DMS 273 (cell line): Measurements from ENCODE around the gene CIC.

Experiments
- DNase-seq: peaks from one replicate; lab custom pipeline; 2025; ENCODE audit not compliant: unreplicated experiment; lab: John Stamatoyannopoulos, UW

CIC gene

DNA sequence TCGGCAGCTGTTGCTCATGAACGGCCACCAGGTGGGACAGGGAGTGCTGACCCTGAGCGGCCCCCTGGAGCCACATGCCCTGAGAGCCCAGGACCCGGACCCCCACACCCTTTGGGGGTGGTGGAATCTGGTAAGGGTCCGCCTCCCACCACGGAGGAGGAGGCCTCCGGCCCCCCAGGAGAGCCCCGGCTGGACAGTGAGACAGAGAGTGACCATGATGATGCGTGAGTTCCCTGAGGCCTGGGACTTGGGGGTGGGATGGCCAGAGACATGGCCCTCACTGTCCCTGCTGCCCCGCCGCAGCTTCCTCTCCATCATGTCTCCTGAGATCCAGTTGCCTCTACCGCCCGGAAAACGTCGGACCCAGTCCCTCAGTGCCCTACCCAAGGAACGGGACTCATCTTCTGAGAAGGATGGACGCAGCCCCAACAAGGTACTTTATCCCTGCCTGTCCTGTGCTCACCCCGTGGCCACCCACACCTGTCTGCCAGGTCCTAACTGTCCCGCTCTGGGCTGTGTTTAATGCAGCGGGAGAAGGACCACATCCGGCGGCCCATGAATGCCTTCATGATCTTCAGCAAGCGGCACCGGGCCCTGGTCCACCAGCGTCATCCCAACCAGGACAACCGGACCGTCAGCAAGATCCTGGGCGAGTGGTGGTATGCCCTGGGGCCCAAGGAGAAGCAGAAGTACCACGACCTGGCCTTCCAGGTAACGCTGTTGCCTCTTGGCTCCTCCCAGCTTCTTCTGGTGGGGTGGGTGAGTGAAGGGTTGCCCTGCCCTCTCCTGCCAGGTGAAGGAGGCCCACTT lies 18.2 kb downstream of the CIC start:
- DNase-seq: no peak

DNA sequence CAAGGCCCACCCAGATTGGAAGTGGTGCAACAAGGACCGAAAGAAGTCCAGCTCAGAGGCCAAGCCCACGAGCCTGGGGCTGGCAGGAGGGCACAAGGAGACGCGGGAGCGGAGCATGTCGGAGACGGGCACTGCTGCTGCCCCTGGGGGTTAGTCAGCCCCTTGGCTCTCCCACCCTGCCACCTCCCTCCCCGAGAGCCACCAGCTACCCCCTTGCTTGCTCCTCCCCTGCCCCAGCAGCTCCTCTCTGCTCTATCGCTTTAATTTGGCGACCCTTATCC lies 18.7 kb downstream of the CIC start:
- DNase-seq: no peak

DNA sequence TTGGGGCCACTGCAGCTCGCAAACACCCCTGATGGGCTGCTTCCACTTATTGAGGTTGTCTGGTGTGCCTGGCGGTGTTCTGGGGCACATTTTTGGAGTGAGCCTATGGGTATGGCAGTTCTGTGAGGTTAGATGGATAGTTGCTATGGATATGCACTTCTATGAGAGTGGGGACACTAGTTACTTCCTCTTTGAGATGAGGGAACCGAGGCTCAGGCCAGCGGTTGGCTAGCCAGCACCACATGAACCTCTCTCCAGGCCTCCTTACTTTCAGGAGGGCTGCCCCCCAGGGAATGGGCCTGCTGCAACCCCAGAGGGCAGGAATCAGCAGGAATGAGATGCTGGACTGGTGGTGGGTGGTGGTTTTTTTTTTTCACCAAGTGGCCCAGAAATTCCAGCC lies 19.3 kb downstream of the CIC start:
- DNase-seq: no peak

DNA sequence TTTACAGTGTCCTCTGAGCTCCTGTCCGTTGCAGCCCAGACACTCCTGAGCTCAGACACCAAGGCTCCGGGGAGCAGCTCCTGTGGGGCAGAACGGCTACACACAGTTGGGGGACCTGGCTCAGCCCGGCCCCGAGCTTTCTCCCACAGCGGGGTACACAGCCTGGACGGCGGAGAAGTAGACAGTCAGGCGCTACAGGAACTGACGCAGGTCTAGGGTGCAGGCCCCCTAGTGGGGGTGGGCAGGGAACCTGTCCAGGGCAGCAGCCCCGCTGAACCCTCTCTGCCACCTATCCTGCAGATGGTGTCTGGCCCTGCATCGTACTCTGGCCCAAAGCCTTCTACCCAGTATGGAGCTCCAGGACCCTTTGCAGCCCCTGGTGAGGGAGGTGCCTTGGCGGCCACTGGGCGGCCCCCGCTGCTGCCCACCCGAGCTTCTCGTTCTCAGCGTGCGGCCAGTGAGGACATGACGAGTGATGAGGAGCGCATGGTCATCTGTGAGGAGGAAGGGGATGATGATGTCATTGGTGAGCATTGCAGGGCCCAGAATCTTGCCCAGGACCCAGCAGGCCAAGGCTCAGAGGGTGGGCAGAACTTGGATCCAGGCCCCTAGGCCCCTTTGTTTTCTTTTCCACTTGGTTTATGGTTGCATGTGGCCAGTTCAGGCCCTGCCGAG lies 20.0 kb downstream of the CIC start:
- DNase-seq: no peak

DNA sequence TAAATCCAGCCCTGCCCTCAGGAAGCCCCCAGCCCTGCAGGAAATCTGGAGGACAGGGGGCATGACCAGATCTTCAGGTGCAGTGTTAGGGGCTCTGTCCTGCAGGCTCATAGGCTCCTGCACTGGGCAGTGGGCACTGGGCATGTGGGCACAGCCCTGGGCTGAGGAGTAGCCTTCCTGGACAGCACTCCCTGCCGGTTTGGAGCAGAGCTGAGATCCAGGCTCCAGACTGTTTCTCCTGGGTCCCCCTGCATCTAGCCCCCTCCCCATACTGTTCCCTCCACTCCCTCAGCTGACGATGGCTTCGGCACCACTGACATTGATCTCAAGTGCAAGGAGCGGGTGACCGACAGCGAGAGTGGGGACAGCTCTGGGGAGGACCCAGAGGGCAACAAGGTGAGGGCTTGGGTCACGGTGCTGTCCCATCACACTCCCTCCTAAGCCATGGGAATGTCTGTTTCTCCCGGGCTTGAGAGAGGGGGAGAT lies 20.5 kb downstream of the CIC start:
- DNase-seq: no peak

DNA sequence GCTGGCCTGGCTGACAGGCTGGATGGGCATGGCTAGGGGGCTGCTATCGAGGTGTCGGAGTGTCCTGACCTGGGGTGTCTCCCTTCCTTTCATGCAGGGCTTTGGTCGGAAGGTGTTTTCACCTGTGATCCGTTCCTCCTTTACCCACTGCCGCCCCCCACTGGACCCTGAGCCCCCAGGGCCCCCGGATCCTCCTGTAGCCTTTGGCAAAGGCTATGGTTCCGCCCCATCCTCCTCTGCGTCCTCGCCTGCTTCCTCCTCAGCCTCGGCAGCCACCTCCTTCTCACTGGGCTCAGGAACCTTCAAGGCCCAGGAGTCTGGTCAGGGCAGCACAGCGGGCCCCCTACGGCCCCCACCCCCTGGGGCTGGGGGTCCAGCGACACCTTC lies 21.1 kb downstream of the CIC start:
- DNase-seq: no peak

DNA sequence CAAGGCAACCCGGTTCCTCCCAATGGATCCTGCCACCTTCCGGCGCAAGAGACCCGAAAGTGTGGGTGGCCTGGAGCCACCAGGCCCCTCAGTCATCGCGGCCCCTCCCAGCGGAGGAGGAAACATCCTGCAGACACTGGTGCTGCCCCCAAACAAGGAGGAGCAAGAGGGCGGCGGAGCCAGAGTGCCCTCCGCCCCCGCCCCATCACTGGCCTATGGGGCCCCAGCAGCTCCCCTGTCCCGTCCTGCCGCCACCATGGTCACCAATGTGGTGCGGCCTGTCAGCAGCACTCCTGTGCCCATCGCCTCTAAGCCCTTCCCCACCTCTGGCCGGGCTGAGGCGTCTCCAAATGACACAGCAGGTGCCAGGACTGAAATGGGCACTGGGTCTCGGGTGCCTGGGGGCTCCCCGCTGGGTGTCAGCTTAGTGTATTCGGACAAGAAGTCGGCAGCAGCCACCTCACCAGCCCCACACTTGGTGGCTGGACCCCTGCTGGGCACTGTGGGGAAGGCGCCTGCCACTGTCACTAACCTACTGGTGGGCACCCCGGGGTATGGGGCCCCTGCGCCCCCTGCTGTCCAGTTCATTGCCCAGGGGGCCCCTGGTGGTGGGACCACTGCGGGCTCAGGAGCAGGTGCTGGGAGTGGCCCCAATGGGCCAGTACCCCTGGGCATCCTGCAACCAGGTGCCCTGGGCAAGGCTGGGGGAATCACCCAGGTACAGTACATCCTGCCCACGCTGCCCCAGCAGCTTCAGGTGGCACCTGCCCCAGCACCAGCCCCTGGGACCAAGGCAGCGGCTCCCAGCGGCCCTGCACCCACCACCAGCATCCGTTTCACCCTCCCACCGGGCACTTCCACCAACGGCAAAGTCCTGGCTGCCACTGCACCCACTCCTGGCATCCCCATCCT lies 21.7 kb downstream of the CIC start:
- peak; percentile 80 for DNase-seq

DNA sequence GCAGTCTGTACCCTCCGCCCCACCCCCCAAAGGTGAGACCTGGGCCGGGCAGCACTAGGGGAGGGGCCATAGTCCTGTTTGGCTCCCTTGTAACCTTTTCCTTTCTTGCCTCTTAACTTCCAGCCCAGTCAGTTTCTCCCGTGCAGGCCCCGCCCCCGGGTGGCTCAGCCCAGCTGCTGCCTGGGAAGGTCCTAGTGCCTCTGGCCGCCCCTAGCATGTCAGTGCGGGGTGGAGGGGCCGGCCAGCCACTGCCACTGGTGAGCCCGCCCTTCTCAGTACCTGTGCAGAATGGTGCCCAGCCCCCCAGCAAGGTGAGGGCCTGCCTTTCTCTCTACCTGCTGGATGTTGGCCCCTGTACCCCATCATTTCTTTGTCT lies 22.4 kb downstream of the CIC start:
- DNase-seq: peak; percentile 36

DNA sequence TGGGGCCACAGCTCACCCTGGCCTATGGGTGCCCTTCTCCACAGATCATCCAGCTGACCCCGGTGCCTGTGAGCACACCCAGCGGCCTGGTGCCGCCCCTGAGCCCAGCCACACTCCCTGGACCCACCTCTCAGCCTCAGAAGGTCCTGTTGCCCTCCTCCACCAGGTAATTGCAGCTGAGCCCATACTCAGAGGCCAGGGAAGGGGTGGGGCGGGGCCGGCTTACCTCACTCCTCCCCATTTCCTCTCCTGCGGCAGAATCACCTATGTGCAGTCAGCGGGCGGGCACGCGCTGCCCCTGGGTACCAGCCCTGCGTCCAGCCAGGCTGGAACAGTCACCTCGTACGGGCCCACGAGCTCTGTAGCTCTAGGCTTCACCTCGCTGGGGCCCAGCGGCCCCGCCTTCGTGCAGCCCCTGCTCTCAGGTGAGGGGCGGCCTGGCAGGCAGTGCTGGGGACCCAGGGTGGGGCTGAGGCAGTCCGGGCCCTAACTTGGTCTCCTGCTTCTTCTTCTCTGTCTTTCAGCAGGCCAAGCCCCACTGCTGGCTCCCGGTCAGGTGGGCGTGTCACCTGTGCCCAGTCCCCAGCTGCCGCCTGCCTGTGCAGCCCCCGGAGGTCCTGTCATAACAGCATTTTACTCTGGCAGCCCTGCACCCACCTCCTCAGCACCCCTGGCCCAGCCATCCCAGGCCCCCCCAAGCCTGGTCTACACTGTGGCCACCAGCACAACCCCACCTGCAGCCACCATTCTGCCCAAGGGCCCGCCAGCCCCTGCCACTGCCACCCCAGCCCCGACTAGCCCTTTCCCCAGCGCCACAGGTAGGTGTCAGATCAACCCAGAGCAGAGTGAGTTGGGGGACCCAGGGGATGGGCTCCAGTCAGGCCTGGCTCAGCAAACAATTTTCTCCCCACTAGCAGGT lies 23.2 kb downstream of the CIC start:
- DNase-seq: no peak

DNA sequence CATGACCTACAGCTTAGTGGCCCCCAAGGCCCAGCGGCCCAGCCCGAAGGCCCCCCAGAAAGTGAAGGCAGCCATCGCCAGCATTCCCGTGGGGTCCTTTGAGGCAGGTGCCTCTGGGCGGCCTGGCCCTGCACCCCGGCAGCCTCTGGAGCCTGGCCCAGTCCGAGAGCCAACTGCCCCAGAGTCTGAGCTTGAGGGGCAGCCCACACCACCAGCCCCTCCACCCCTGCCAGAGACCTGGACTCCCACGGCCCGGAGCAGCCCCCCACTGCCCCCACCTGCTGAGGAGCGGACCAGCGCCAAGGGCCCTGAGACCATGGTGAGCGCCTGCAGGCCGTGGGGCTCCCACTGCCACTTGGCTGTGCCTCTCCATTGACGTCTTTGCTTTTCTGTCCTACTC lies 23.9 kb downstream of the CIC start:
- DNase-seq: no peak

DNA sequence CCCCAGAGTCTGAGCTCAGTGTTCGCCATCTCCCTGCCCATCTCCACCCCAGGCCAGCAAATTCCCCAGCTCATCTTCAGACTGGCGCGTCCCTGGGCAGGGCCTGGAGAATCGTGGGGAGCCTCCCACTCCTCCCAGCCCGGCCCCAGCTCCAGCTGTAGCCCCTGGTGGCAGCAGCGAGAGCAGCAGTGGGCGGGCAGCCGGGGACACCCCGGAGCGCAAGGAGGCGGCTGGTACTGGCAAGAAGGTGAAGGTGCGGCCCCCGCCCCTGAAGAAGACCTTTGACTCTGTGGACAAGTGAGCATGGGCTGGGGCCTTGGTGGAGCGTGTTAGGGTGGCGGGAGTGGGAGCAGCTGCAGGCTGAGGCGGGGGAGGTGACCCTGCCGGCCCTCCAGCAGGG lies 24.5 kb downstream of the CIC start:
- peak; percentile 32 for DNase-seq

DNA sequence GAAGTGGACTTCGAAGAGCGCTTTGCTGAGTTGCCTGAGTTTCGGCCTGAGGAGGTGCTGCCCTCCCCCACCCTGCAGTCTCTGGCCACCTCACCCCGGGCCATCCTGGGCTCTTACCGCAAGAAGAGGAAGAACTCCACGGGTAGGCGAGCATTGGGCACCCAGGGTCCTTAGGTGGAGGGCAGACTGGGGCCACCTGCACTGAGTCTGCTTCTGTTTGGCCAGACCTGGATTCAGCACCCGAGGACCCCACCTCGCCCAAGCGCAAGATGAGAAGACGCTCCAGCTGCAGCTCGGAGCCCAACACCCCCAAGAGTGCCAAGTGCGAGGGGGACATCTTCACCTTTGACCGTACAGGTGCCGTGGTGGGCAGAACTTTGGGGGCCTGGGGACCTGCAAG lies 24.9 kb downstream of the CIC start:
- DNase-seq: no peak

DNA sequence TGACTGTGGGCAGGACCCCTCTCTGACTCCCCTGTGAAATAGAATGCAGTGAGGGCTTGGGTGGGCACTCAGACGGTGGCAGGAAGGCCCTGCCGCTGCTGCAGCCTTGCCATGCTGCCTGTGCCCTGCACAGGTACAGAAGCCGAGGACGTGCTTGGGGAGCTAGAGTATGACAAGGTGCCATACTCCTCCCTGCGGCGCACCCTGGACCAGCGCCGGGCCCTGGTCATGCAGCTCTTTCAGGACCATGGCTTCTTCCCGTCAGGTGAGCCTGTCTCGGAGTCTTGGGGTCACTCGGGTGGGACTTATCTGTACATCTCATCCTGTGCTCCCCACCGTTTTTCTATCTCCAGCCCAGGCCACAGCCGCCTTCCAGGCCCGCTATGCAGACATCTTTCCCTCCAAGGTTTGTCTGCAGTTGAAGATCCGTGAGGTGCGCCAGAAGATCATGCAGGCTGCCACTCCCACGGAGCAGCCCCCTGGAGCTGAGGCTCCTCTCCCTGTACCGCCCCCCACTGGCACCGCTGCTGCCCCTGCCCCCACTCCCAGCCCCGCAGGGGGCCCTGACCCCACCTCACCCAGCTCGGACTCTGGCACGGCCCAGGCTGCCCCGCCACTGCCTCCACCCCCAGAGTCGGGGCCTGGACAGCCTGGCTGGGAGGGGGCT lies 25.6 kb downstream of the CIC start:
- DNase-seq: no peak

DNA sequence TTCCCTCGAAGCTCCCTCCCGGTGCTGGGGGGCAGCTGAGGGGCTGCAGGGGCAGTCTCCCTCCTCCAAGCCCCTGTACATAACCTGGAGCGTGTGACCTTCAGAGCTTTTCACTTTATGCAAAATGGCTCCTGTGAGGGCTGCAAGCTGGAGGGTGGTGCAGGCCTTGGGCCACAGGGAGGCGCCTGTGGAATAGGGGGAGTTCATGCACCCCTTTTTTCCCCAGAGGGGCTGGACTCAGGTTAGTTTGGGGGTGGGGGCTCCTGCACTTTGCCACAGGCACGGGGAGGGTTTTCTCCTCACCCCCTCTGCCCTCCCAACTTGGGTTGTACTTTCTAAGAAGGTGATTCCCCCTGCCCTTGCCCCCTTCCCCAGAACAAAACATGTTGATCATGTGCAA lies 26.3 kb downstream of the CIC start:
- no peak for DNase-seq

DNA sequence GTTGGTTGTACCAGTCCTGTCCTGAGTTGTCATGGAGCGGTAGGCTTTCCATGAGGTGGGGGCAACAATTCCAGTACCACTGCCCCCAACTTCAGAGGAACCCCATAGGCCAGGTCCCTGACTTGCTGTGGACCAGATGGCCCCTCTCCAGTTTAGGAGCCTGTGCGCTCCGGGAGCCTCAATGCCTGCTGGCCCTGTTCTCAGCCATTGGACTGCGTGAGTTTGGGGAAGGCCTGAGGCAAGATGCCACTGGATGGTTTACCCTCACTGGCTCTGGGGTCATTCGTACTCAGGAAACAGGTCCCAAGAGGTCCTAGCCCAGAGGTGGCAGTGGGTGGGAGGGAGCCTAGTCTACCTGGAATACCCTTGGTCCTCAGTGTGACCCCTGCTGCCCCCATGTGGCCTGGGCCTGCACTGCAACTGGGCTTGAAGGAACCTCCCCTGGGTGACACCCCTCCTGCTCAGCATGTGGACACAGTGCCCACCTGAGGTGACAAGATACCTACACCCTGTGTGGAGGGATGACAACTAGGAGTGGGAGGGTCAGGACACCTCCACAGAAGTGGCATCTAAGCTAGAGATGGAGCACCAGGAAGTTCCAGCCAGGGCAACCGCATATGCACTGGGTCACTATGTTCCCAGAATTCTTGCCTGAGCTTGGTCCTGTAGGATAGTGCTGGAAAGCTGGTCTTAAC lies 26.9 kb downstream of the CIC start:
- peak; percentile 89 for DNase-seq

DNA sequence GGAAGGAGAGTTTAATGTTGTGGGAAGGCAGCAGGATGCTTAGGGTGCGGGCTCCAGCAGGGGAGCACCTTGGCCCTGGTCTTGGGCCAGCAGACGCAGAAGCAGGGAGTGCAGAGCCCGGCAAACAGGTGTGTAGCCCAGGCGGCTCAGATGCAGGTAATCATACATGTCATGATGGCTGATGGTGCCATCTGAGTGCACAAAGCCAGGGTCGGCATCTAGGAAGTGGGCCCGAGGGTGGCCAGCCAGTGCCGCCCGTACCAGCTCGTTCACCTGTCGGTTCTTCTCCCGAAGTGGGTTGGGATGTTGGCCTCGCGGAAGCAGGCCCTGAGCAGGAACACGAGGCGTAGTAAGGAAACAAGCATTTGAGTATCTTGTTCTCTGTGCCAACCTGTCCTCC lies 28.0 kb downstream of the CIC start:
- no peak for DNase-seq

DNA sequence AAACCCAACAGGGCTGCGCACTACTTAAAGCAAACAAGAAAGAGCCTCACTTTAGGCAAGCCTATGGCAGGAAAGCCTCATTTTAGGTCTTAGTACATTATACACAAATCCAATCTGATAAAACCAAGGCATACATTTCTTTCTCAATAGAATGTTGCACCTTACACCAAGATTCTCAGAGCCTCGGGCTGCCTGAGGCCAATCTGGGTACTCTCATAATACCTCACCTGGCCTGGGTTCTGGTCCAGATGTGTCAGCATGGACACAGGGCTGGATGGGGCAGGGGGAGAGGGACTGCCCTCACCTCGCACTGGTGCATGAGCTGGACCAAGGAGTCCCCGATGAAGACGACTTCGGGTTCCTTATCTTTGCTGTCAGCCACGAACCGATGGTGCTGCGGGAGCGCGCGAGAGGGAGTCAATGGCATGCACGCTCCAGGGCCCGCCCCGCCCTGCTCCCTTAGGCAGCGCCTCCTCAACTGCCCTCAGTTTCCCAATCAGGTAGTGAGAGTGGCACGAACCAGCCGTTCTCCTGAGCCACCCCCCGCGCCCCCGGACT lies 32.7 kb downstream of the CIC start, which contains the start of gene PRR19:
Gene PRR19 (plus strand): TSS at position 487 of the 558 bp plus-strand sequence. CDS start 7,453 bp downstream, outside the sequence.
- DNase-seq: peak; percentile 65

DNA sequence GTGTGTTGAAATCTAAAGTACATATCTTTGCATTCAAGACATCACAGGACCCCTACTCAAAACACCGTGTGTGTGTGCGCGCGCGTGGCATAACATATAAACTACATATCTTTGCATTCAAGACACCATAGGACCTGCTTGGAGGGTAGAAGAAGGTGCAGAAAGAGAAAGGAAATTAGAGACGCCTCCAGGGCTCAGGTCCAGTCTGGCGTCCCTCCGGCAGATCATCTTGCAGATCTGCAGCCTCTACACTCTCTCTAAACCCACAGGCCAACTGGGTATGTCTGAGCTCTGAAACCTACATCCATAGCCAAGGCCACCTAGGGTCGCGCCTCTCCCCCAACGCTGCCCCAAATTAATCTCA lies 34.0 kb downstream of the CIC start:
- no peak for DNase-seq

DNA sequence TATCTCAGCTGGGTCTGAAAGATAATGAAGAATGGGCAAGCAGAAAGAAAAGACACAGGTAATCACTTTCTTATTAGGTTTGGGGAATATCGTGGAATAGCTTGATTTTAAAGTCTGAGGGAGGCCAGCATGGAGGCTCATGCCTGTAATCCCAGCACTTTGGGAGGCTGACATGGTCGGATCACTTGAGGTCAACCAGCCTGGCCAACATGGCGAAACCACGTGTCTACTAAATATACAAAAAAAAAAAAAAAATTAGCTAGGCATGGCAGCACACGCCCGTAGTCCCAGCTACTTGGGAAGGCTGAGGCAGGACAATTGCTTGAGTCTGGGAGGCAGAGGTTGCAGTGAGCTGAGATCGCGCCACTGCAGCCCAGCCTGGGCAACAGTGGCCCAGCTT lies 34.8 kb downstream of the CIC start:
- no peak for DNase-seq
